DMS53 treated with DMSO at 0.1 percent for 48 hours (cell line): ENCODE measurements around the gene MRPS27.
"Not testable (repeated sequence)": the region's sequence is repeated elsewhere in the genome, so short reads cannot be mapped to it uniquely, and the experiment has no call there.

Experiments used
- DNase-seq: peaks from one replicate; lab custom pipeline; 2025; ENCODE audit not compliant: unreplicated experiment; lab: John Stamatoyannopoulos, UW

MRPS27 gene

DNA sequence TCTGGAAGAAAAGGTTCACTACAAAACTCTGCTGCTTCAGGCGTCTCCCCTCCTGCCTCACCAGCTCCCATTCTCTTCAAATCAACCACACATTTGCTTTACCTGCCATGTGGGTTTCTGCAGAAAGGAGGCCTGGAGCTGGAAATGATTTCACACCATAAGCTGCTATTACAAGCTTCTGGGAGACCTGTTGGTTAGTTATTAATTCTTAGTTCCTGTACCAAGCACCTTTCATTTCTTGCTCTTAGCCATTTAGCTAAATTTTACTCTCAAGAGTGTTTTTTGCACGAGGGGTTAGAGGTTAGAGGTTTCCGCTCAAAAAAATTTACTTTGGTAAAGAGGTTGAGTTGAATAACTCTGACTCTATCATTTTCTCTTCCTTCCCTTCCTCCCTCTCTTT lies 142.5 kb downstream of the MRPS27 start:
- no peak for DNase-seq

DNA sequence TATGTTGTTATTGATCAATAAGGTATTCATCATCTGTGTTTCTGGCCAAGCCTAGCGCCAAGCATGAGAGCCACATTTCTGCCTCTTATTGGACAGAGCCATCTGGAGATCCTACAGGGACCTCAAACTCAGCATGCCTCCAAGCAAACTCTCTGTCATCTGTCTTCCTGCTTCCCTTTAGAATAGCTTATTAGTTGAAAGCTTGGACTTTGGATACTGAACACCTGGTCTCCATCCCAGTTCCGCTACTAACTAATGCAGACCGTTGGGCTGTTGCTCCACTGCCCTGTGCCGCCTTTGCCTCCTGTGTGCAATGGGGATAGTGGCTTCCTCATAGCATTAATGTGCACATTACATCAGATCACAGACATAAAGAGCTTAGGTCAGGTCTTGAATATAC lies 147.3 kb downstream of the MRPS27 start:
- DNase-seq, result no peak

DNA sequence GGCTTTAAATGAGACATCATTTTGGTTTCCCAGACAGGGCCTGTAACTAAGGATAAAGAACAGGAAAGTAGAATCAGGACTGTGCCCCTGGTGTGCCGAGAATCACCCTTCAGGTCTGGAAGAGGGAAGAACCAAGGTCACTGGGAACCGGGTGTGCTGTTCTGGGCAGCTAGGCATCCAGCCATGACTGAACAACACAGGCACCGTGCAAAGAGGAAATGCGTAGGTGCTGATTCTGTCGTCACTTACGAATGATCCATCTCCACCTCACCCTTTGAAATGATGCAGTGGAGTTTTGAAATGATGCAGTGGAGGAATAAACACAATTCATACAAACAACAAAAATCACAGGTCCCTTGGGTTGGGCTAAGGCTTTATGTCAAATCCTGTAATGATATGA lies 148.4 kb downstream of the MRPS27 start:
- no peak for DNase-seq

DNA sequence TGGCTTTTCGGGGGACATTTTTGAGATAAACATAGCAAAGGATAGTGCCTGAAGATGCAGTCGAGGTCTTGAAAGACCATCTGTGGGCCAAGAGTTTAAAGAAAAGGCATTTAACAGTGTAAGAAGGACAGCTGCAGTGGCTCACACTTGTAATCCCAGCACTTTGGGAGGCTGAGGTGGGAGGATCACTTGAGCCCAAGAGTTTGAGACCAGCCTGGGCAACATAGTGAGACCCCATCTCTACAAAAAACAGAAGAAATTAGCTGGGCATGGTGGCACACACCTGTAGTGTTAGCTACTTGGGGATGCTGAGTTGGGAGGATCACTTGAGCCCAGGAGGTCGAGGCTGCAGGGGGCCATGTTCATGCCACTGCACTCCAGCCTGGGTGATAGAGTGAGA lies 148.9 kb downstream of the MRPS27 start:
- not testable (repeated sequence) for DNase-seq

DNA sequence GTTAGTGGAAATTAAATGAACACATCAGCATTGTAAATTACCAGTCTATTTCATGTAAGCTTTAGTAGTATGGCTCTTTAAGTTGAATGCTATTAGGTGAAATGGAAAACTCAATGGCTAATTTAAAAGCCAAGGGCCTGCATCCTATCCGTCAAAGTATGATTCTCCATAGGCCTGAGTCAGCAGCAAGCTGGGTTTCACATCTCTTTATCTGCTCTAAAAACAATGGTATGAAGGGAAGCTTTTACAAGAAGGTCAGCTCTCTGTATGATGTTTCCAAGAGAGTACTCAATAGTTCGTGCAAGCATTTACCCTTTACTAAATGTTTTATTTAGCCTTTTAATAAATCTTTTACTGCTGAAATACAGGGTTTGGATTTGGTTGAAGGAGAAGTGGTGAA lies 149.9 kb downstream of the MRPS27 start:
- DNase-seq, result no peak
